Measurements from ENCODE around the gene ZBTB44. TPM values are rescaled to one million over a fixed set of nuclear protein-coding genes. Genes with fewer than 3 reads are reported as not detected.

Gene ZBTB44
- polyA plus RNA-seq, 5 donors = 27.7 to 48.7 (median 45.7) TPM

DNA sequence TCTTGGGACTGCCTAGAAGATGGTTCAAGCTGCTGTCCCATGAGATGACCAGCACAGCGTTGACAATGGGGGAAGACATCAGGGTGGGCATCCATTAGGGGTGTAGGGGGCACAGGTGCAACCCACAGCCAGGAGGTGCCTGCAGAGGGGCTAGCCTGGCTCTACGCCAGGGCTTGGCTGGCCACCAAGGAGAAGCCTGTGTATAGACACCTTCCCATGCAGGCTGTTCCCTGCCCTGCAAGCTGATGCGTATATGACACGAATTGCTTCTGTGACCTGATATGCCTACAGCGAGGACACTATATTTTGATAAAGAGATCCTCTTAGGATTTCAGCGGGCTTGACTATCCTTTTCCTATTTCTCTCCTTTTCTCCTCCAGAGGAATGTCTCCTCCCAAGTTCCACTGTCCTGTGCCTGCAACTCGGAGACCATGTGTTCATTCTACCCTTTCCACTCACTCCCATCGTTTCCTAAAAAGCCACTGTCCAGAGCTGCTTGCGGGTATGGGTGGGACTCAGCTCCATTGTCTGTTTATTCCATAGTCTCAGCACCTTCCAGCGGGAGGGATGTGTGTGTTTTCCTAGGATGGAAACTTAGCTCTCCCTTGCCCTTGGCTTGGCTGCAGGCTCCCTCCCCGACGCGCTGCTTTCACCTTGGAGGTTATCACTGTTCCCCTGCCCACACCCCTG lies 99.0 kb downstream of the ZBTB44 start:
- no peak for DNase-seq

- DNase-seq = no peak
These were observed 99.7 kb downstream of the ZBTB44 start for GRCh38 chr11:130214861-130215530.

DNA sequence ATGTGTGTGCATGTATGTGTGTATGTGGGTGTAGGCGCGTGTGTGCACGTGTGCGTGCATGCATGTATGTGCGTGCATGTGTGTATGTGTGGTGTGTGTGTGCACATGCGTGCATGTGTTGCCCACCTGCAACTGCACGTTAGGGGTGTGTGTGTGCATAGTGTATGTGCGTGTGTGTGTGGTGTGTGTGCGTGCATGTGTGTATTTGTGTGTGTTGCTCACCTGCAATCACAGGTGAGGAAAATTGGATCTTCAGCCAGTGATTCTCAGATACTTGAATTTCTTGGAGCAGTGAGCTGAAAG lies 100.8 kb downstream of the ZBTB44 start:
- no peak for DNase-seq

DNA sequence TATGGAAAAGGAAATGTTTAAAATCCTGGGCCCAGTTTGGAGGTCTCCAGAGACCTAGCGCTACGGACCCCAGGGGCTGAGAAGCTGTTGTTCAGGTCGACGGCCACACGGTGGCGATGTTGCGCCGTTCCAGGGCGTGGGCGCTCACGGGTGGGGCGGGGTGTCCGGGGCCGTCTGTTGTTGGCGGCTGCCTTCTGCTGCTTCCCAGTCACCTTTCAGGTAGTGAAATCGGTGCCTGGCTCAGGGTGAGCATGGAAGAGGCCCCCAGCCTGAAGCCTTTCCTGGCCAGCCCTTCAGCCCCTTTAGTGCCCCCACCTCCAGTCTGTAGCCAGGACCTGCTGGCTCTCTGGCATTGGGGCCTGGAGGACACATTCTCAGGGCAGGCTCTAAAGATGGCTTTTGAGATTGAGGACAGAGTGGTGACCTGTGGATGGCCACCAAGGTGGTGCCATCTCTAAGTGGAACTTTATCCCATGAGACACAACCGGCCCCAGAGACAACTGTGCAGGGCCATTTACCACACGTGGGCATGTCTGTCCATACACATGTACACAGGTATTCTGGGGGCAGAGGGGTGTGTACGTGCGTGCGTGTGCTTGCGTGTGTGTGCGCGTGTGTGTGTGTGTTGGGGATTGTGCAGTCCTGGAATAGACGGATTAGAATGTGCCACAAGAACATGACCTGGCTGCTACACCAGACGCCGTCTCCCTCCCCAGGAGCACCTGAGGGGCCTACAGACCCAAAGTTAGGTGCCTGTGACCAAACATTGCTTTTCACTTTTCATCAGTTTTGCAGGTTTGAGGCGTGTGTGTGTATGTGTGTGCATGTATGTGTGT lies 101.4 kb downstream of the ZBTB44 start:
- peak; percentile 47 to 51 for DNase-seq

DNA sequence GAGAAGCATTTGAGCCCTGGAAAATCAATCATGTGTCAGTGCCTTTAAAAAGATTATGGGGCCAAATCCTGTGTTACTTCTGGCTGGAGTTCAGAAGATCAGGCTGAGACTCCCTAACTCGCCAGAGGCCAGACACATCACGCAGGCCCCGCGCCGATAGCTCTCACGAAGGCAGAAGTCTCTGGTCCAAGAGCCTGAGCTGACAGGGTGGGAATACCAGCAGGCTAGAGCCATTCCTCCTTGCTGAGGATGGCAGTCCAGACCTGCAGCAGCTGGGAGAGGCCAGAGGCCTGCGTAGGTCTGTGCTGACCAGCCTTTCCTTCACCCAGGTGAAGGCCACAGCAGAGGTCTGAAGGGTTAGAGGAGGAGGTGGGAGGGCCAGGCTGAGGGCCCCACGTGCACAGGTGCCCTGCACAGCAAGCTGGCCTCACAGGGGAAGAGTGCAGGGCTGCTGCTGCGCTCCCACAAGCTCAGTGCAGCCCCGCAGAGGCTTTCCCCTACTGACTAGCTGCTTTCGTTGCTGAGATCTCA lies 102.2 kb downstream of the ZBTB44 start:
- no peak for DNase-seq

GRCh38 chr11:130211781-130212401 lies 102.8 kb downstream of the ZBTB44 start:
- DNase-seq = no peak

- no peak for DNase-seq
These were observed 103.6 kb downstream of the ZBTB44 start for GRCh38 chr11:130211144-130211543.

DNA sequence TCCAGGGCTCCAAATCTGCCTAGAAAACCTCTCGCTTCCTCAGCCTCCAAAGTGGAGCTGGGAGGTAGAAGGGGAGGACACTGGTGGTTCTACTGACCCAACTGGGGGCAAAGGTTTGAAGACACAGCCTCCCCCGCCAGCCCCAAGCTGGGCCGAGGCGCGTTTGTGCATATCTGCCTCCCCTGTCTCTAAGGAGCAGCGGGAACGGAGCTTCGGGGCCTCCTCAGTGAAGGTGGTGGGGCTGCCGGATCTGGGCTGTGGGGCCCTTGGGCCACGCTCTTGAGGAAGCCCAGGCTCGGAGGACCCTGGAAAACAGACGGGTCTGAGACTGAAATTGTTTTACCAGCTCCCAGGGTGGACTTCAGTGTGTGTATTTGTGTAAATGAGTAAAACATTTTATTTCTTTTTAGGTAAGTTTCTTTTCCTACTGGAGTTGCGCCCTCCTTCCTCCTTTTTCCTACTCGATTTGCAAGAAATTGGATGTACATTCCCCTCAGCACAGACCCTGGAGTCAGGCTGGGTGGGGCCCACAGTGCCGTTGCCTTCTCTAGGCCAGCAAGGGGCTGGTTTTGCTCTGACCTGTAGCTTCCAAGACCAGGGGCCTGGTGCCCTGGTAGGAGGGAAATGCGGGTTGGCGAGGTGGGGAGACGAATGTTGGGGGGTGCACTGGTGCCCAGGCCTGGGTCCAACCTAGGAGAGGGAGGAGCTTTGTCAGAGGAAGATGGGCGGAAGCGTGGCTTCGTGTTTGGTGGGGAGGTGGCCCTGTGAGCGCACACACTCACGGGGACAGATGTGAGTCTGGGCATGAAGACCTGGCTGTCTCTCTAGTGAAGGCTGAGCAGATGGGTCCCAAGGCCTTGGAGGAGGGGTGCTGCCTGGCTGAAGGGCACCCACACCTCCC lies 104.5 kb downstream of the ZBTB44 start:
- no peak for DNase-seq

- DNase-seq = no peak
These were observed 105.4 kb downstream of the ZBTB44 start for GRCh38 chr11:130209128-130209932.

GRCh38 chr11:130208241-130209127 lies 106.2 kb downstream of the ZBTB44 start:
- DNase-seq = no peak

DNA sequence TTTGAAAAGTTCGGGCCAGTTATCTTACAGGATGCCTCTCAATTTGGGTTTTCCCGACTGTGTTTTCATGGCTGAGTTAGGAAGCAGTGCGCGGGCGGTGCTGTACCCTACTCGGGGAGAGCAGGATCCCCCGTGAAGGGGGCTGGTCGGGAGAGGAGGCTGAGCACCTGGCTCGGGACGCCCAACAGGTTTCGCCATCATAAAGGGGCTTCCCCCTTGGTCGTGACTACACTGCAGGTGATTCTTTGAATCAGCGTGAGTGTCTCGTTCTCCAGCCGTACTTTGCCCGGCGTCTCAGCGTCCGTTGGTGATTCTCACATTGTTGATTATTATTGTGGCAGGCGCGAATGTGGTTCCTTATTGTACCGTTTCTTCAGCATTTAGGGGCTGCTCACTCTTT lies 108.6 kb downstream of the ZBTB44 start:
- no peak for DNase-seq

GRCh38 chr11:130204703-130205095 lies 110.0 kb downstream of the ZBTB44 start:
- no peak for DNase-seq

DNA sequence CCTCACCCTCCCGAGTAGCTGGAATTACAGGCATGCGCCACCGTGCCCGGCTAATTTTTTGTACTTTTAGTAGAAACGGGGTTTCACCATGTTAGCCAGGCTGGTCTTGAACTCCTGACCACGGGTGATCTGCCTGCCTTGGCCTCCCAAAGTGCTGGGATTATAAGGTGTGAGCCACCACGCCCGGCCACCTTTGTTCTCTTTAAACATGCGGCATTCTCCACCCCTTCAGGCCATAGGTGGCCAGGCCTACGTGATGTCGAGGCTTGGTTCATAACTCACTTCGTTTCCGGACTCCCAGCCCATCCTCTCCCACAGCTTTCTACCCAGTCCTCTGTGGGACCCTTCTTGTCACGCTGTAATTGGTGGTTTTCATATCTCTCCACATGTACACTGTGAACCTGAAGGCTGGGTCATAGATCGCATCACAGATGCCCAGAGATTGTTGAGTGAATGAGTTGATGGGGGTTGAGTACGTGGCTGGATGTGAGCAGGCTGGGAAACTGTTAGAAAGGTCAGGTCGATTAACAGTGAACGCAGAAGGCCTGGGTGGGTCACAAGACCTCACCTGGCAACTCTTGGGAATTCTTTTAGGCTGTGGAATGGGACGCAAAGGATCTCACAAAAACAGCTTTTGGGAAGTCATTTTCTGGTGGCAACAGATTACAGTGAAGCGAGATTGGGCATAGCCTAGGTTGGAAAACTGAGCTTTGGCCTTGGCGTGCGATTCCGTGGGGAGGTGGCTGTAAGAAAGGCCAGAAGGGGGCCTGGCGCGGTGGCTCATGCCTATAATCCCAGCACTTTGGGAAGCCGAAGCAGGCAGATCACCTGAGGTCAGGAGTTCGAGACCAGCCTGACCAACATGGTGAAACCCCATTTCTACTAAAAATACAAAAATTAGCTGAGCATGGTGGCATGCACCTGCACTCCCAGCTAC lies 110.7 kb downstream of the ZBTB44 start:
- no peak for DNase-seq

DNA sequence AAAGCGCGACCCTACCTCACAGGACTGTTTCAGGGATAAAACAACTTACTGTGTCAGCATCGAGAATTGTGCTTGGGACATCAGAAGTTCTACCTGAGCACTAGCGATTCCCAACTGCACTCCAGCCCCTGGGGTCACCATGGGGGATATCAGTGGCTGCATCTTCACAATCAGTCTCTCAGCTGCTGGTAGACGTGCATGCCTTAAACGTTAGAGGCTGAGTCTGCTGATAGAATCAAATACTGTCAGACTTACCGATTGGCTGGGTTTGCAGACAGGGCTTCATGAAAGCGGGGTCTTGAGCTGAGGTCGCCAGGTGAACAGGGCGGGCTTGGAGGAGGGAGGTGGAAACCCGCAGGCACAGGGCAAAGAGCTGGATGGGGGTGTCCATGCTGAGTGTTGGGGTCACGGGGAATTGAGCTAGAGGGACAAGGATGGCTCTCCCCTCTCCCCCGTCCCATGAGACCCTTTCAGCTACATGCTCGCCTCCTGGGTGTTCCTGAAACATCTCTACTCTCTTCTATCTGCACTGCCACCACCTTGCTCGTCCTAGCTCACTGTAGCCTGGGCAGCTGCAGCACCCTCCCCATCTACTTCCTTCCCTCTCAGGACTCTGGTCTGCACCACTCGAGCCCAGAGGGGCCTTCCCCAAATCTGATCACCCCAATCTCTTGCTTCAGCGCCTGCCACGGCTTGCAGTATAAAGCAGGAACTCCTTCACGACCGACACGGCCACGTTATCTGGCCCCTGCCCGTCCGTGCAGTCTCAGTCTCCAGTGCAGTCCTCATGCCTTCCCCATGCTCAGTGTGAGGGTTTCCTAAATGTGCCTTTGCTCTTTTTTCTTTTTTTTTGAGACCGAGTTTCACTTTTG lies 111.7 kb downstream of the ZBTB44 start:
- no peak for DNase-seq

DNA sequence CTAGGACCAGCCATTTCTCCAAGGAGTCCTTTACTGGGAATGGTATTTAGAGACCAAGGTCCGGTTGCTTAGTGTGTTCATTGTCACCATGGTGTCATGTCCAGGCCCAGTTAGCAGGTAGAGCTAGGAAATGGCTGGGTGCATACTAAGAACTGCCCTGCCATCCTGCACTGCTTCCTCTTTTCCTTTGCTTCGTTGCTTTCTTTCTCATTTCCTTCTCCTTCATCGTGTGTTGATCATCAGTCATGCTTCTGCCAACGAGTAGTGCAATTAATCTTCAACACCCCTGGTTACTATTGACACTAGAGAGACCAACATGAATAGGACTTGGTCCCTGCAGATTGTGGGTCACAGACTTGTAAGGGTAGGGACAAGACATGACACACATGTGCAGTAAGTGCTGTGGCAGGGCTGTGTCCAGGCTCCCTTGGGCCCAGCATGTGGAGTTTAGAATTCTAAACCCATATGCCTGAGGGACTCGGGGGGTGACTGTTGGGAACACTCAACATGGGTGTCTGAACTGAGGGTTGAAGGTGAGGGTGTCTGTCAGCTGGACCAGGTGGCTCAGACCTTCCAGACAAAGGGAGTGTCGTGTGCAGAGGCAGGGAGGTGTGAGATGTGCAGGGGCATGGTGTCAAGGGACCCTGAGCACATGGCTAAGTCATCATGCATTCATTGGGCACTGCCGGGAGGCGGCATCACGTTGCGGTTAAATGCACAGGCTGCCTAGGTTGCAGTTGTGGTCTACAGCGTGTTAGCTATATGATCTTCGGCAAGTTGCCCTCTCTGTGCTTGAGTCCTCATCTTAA lies 112.5 kb downstream of the ZBTB44 start:
- no peak for DNase-seq

GRCh38 chr11:130201026-130201425 lies 113.7 kb downstream of the ZBTB44 start:
- DNase-seq = no peak
